OCI-LY1 (cell line): ENCODE data around the gene FTO.

Experiments used
- CTCF ChIP-seq: fragments of 200-600 bp; sonication (generic), shearing (Covaris generic); IDR thresholded peaks from 2 replicates; pipeline ENCODE4 v1.5.1; 2017; ENCODE audit warnings: mild to moderate bottlenecking, antibody characterized with exemption, low read length, moderate library complexity, mixed read lengths
- EZH2 ChIP-seq: fragments of 200-600 bp; sonication (generic), shearing (Covaris generic); IDR thresholded peaks from 2 replicates; pipeline ENCODE4 v1.8.0; 2017; ENCODE audit warnings: borderline replicate concordance, mixed run types, mild to moderate bottlenecking, antibody characterized with exemption, low read length, moderate library complexity, mixed read lengths

GRCh38 chr16:54116124-54116655, 412.2 kb downstream of the FTO start:
- TF ChIP-seq CTCF (no peak), EZH2 (no peak)
